HG02973 (cell line): ENCODE measurements around the gene NEXMIF.
A peak's percentile ranks its signal among the peaks of the same experiment; 100 is the strongest.
"Not testable (repeated sequence)": the region's sequence is repeated elsewhere in the genome, so short reads cannot be mapped to it uniquely, and the experiment has no call there.

ENCODE experiments used
- ATAC-seq: cut with Tn5 transposase; IDR thresholded peaks from one replicate; pipeline ENCODE4 v1.9.1; 2021; ENCODE audit warnings: moderate library complexity; ENCODE audit not compliant: unreplicated experiment

The NEXMIF gene

GRCh38 chrX:74925225-74926088, at the start of gene NEXMIF:
Gene NEXMIF (minus strand): TSS chrX:74925452.
- peak; percentile 53 for ATAC-seq

- ATAC-seq, result not testable (repeated sequence)
Observed at GRCh38 chrX:74961962-74962361, 36.7 kb upstream of the NEXMIF start.

- ATAC-seq, result no peak
Observed at GRCh38 chrX:74949717-74950116, 24.5 kb upstream of the NEXMIF start.

- ATAC-seq, result no peak
Observed at GRCh38 chrX:74940414-74940813, 15.2 kb upstream of the NEXMIF start.

GRCh38 chrX:74931214-74931613, 6.0 kb upstream of the NEXMIF start:
- no peak for ATAC-seq

GRCh38 chrX:74924449-74925224, 615 bp downstream of the NEXMIF start:
- peak; percentile 43 for ATAC-seq

GRCh38 chrX:74923942-74924448, 1.3 kb downstream of the NEXMIF start:
- ATAC-seq, result peak; percentile 20

GRCh38 chrX:74922922-74923543, 2.2 kb downstream of the NEXMIF start:
- ATAC-seq, result peak; percentile 64

GRCh38 chrX:74911494-74911893, 13.8 kb downstream of the NEXMIF start:
- peak; percentile 87 for ATAC-seq

- no peak for ATAC-seq
Observed at GRCh38 chrX:74906417-74906816, 18.8 kb downstream of the NEXMIF start.

- no peak for ATAC-seq
Observed at GRCh38 chrX:74902806-74903205, 22.4 kb downstream of the NEXMIF start.

- no peak for ATAC-seq
Observed at GRCh38 chrX:74892561-74892960, 32.7 kb downstream of the NEXMIF start.

- ATAC-seq, result peak; percentile 94
Observed at GRCh38 chrX:74890676-74891430, 34.4 kb downstream of the NEXMIF start.

GRCh38 chrX:74882383-74882782, 42.9 kb downstream of the NEXMIF start:
- not testable (repeated sequence) for ATAC-seq

- ATAC-seq, result no peak
Observed at GRCh38 chrX:74865725-74866124, 59.5 kb downstream of the NEXMIF start.

- ATAC-seq, result no peak
Observed at GRCh38 chrX:74853255-74853654, 72.0 kb downstream of the NEXMIF start.

GRCh38 chrX:74835566-74835965, 89.7 kb downstream of the NEXMIF start:
- ATAC-seq, result no peak

GRCh38 chrX:74819797-74820196, 105.5 kb downstream of the NEXMIF start:
- not testable (repeated sequence) for ATAC-seq

- no peak for ATAC-seq
Observed at GRCh38 chrX:74814681-74815080, 110.6 kb downstream of the NEXMIF start.

- no peak for ATAC-seq
Observed at GRCh38 chrX:74804574-74804973, 120.7 kb downstream of the NEXMIF start.

- ATAC-seq, result no peak
Observed at GRCh38 chrX:74800062-74800461, 125.2 kb downstream of the NEXMIF start.
